ENCODE data around the gene REXO5. TPM values are rescaled to one million over a fixed set of nuclear protein-coding genes. Genes with fewer than 3 reads are reported as not detected.

The REXO5 gene
- total and polyA plus RNA-seq, 2 of the 13 experiments (the other 11 are each of a cell fraction or from before 2014, with no cell fraction given) = 5.9 to 13.1 TPM

DNA sequence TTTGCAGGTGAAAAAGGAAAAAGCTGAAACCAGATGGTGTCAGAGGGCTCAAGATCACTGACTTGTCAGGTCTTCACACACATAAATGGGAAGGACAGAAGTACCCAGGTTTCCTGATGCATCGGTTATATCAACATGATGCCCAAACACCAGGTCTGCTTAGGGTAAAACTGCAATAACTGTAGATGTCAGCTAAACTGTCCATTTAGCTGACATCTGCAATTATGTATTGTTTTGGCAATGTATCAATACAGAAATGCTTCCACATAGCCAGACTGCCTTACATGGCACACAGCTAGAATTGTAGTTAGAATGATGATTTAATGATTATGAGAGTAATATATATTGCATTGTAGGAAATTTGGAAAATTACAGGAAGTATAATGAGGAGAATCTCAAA lies 37.5 kb upstream of the REXO5 start:
- ChIA-PET CTCF (ENCODE audit: low intra/inter-chr PET ratio, low total read pairs) (no interaction called here), POLR2A (no interaction called here)
- Histone ChIP-seq H3K9me3 (ENCODE audit: low read length) (no peaks in the 10 kb centered on the region), H3K4me1 (ENCODE audit: insufficient read depth, low read length) (peaks cover 28% of the 10 kb centered on the region), H4K20me1 (ENCODE audit: insufficient read depth, low read length) (no peaks in the 10 kb centered on the region), H3K4me2 (ENCODE audit: low read depth, low read length) (no peak overlapping the region), H3K27me3 (ENCODE audit: control insufficient read depth in 1 of 2, insufficient read depth in 2 of 2, low read length in 2 of 2) (no peaks in the 10 kb centered on the region), H3K36me3 (replicated peaks in 1 of 2; ENCODE audit: control insufficient read depth in 1 of 2, insufficient read depth in 2 of 2, low read length in 2 of 2) (0 out of 5 replicates have a peak, but pooled peaks cover 0 to 1% of the 10 kb centered on the region in 2 experiments), H2AFZ (ENCODE audit: low read length) (no peak overlapping the region), H3K4me3 (replicated peaks in 1 of 3; ENCODE audit: insufficient read depth in 1 of 3, low read depth in 2 of 3, low read length in 3 of 3) (no peak overlapping the region), H3K9ac (ENCODE audit: insufficient read depth, low read depth, low read length) (no peak overlapping the region), H3K27ac (ENCODE audit: extremely low read length, insufficient read depth, low read length) (no peak overlapping the region), H3K79me2 (ENCODE audit: insufficient read depth, low read length) (no peaks in the 10 kb centered on the region)
- peak; percentile 94 for TF ChIP-seq MAFF (IDR thresholded peaks at IDR 0.05; ENCODE audit: low read depth, low read length)
- peak; percentile 91 to 96 for TF ChIP-seq MAFK (conservative IDR thresholded peaks at IDR 0.05 in 1 of 2, IDR thresholded peaks at IDR 0.05 in 1 of 2; ENCODE audit: low read length in 2 of 2)
- TF ChIP-seq DZIP1 (CRISPR knock-in tag; IDR thresholded peaks at IDR 0.05) = no peak
- TF ChIP-seq FUBP1 (CRISPR knock-in tag; IDR thresholded peaks at IDR 0.05; ENCODE audit: borderline replicate concordance) = 0 out of 2 replicates have a peak, but pooled peaks have one; percentile 26
- ATAC-seq (no peak), FAIRE-seq (no peak), DNase-seq (ENCODE audit: low spot score) (no peak)
- WGBS (ENCODE audit: low lambda C conversion rate) = 96% methylated on average over 1 of the region's 1 CpG
- no TSS peak for BruUV-seq (replicated peaks)
- intact Hi-C loops (cut with micrococcal nuclease; ENCODE audit: unreplicated experiment) (no loop called here), in situ Hi-C loops (cut with HindIII; ENCODE audit: extremely low pct_ligation_motif_present, low pct_unique_long_range_greater_than_20kb) (no loop called here)

All from HepG2 (cell line).